Esophagus muscularis mucosa (tissue), 4 donors: ENCODE data around the gene WDR20. TPM values are rescaled to one million over a fixed set of nuclear protein-coding genes. Genes with fewer than 3 reads are reported as not detected.
A peak's percentile ranks its signal among the peaks of the same experiment; 100 is the strongest.

ENCODE experiments used
- DNase-seq: peaks from one replicate; pipeline ENCODE4 v3.0.0-alpha.2; 2017; ENCODE audit errors: extremely low spot score
- H3K27ac ChIP-seq, 4 donors: fragments of 200-600 bp; sonication (generic); replicated peaks in 1 of 4; 1 replicate in 3 of 4; 2 replicates in 1 of 4; pipeline ENCODE4 v1.5.1; 2016 to 2019; ENCODE audit warnings: mild to moderate bottlenecking in 1 of 4
- H3K27me3 ChIP-seq, 4 donors: fragments of 200-600 bp; sonication (generic); one replicate each; pipeline versions ENCODE4 v1.5.1 to v1.6.0; 2016 to 2019
- H3K36me3 ChIP-seq, 4 donors: fragments of 200-600 bp; sonication (generic); one replicate each; pipeline ENCODE4 v1.5.1; 2016 to 2019
- H3K4me1 ChIP-seq, 4 donors: fragments of 200-600 bp; sonication (generic); one replicate each; pipeline ENCODE4 v1.5.1; 2016 to 2019
- H3K4me3 ChIP-seq, 4 donors: fragments of 200-600 bp; sonication (generic); 1 replicate in 2 of 4; 2 replicates in 2 of 4; pipeline ENCODE4 v1.5.1; 2016 to 2019; ENCODE audit warnings: mild to moderate bottlenecking in 4 of 4, moderate library complexity in 1 of 4
- H3K9me3 ChIP-seq, 4 donors: fragments of 200-600 bp; sonication (generic); 1 replicate in 3 of 4; 2 replicates in 1 of 4; pipeline ENCODE4 v1.5.1; 2016 to 2019
- EP300 ChIP-seq: sonication (generic); formaldehyde crosslinking; IDR thresholded peaks from one replicate; pipeline ENCODE4 v1.6.1; 2017; ENCODE audit warnings: antibody characterized with exemption
- POLR2A ChIP-seq: fragments of 450-650 bp; IDR thresholded peaks from one replicate; pipeline ENCODE4 v1.6.1; 2017; ENCODE audit warnings: antibody characterized with exemption, moderate library complexity, mild to moderate bottlenecking, low read depth
- POLR2AphosphoS5 ChIP-seq, 2 donors: sonication (generic); formaldehyde crosslinking; IDR thresholded peaks; one replicate each; pipeline ENCODE4 v1.6.1; 2017; ENCODE audit warnings: antibody characterized with exemption in 2 of 2
- WGBS: methylation state at CpG from one replicate; pipeline ENCODE4 v1.1.5; 2018; 5-methylcytosine and 5-hydroxymethylcytosine counted together
- intact Hi-C: fragments of 100-400 bp; cut with DNase I; formaldehyde crosslinking; loops from one replicate; pipeline ENCODE4 v1.15.1; 2023
- total RNA-seq, 4 donors: library from RNA; depleted of rRNA; stranded (reverse); fragments of >200 nt; gene quantifications; one replicate each; pipeline versions ENCODE4 v1.1.0 to v1.2.1, GENCODE V29; 2016
- TF ChIP-seq, protein P1 (sequence below), 3 experiments: fragments of 200-600 bp in 2 of 3; fragments of 450-650 bp in 1 of 3; sonication (generic) in 2 of 3; IDR thresholded peaks; one replicate each; pipeline ENCODE4 v1.5.1; 2017 to 2019; ENCODE audit warnings: antibody characterized with exemption in 3 of 3, mild to moderate bottlenecking in 2 of 3, moderate library complexity in 1 of 3

Gene WDR20
- total RNA-seq, 4 donors from 2014 or later: 16.6 to 26.6 (median 22.3) TPM

DNA sequence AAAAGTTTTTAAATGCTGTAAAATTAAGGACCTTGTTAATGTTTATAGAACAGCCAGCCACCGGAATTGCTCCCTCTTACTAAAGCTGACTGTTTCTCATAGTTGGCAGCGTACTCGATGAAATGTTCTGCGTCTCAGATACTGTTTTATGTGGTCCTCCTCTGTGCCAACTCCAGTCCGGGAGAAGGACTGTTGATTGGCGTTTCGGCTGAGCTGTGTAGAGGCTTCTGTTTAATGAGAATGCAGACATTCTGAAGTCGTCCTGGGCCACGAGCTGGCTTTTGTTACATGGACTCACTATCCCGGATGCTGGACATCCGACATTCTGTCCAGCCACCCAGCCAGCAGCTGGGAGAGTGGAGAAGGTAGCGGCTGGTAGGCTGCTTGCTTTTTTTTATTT lies 75.4 kb downstream of the WDR20 start:
- H3K36me3 ChIP-seq: peaks cover 4 to 53% (median 24%) of the 10 kb centered on the region in 4 donors
- H3K4me1 ChIP-seq: peaks cover 21 to 34% (median 25%) of the 10 kb centered on the region in 4 donors
- peak overlapping the region in 1 of 4 donors; percentile 13 for H3K4me3 ChIP-seq
- TF ChIP-seq POLR2AphosphoS5 (IDR thresholded peaks at IDR 0.05): peak in 1 of 2 donors; percentile 20
- no peak for TF ChIP-seq POLR2A
- DNase-seq: no peak
- 45% methylated on average over 10 of the region's 12 CpGs for WGBS
- no peaks in the 10 kb centered on the region for H3K27me3 ChIP-seq
- H3K27ac ChIP-seq: peak overlapping the region; percentile 23 to 64 (median 52)
- H3K9me3 ChIP-seq: no peaks in the 10 kb centered on the region
- intact Hi-C loops: no loop called here

DNA sequence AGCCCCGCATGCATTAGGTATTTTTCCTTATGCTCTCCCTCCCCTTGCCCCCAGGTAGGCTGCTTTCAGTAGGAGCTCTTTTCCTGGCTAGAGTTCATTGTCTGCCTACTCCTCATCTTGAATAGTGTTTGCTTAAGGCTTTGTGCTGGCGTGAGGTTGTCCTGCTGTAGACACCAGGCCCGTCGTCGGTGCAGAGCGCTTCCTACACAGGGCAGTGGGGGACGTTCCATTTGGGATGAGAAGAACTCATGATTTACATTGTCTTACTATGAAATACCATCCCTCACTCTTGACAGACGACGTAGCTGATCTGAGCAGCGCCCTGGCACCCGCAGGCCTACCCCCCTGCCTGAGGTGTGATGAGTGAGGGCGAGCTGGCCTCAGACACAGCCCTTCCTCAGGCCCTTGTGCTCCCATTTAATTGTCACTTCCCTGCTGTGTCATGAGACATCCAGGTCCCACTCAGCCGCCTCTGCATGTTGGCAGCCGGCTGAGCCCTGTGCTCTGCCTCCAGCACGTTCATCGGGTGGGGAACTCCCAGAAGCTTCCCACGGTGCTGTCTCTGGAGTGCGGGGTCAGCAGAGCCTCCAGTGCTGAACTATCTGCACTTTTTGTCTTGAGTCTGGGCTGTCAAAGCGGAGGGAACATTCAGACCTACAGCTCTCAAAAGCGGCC lies 76.0 kb downstream of the WDR20 start:
- Histone ChIP-seq H3K9me3 (no peaks in the 10 kb centered on the region), H3K27me3 (no peaks in the 10 kb centered on the region), H3K4me1 (peaks cover 21 to 34% (median 25%) of the 10 kb centered on the region in 4 donors), H3K4me3 (no peak overlapping the region), H3K36me3 (peaks cover 4 to 52% (median 23%) of the 10 kb centered on the region in 4 donors), H3K27ac (peak overlapping the region; percentile 23 to 64 (median 52))
- WGBS: 76% methylated on average over 7 of the region's 20 CpGs
- no peak for DNase-seq
- intact Hi-C loops: no loop called here
- no peak for TF ChIP-seq POLR2AphosphoS5 (IDR thresholded peaks at IDR 0.05)
- no peak for TF ChIP-seq POLR2A
- TF ChIP-seq, protein P1, sequence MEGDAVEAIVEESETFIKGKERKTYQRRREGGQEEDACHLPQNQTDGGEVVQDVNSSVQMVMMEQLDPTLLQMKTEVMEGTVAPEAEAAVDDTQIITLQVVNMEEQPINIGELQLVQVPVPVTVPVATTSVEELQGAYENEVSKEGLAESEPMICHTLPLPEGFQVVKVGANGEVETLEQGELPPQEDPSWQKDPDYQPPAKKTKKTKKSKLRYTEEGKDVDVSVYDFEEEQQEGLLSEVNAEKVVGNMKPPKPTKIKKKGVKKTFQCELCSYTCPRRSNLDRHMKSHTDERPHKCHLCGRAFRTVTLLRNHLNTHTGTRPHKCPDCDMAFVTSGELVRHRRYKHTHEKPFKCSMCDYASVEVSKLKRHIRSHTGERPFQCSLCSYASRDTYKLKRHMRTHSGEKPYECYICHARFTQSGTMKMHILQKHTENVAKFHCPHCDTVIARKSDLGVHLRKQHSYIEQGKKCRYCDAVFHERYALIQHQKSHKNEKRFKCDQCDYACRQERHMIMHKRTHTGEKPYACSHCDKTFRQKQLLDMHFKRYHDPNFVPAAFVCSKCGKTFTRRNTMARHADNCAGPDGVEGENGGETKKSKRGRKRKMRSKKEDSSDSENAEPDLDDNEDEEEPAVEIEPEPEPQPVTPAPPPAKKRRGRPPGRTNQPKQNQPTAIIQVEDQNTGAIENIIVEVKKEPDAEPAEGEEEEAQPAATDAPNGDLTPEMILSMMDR (IDR thresholded peaks at IDR 0.05): no peak
- TF ChIP-seq EP300: no peak

- peaks cover 2 to 45% (median 18%) of the 10 kb centered on the region in 4 donors for H3K36me3 ChIP-seq
- H3K27ac ChIP-seq: no peak overlapping the region
- 93% methylated on average over 7 of the region's 10 CpGs for WGBS
- intact Hi-C loops: no loop called here
- no peaks in the 10 kb centered on the region for H3K27me3 ChIP-seq
- no peak overlapping the region for H3K4me3 ChIP-seq
- peaks cover 21 to 44% (median 25%) of the 10 kb centered on the region in 4 donors for H3K4me1 ChIP-seq
- no peaks in the 10 kb centered on the region for H3K9me3 ChIP-seq
- DNase-seq: no peak
- TF ChIP-seq EP300 (no peak), POLR2AphosphoS5 (IDR thresholded peaks at IDR 0.05) (no peak), POLR2A (no peak)
- TF ChIP-seq, protein P1 (IDR thresholded peaks at IDR 0.05): no peak
These were observed 77.7 kb downstream of the WDR20 start for GRCh38 chr14:102217399-102217798.

DNA sequence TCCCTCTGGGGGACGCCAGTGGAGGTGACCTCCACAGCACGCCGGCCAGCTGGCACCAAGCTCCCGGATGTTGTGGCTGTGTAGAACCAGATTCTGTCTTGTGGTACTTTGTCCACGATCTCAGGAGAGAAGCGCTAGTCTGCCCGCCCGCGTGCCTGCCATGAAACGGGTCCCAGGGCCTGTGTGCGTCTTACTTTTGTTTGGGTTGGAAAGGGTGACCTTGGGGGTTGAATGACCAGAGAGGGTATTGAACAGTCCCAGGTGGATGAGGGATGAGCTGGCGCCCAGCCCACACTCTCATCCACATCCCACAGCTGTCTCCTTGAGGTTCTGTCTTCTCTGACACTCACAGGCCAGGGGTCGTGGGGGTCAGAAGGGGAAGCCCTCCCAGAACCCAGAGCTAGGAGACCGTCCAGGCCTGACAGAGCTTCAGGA lies 78.3 kb downstream of the WDR20 start:
- no peaks in the 10 kb centered on the region for H3K9me3 ChIP-seq
- TF ChIP-seq POLR2AphosphoS5 (IDR thresholded peaks at IDR 0.05): no peak
- TF ChIP-seq, protein P1 (IDR thresholded peaks at IDR 0.05): no peak
- no peak for TF ChIP-seq POLR2A
- TF ChIP-seq EP300: no peak
- intact Hi-C loops: no loop called here
- 88% methylated on average over 12 of the region's 14 CpGs for WGBS
- H3K36me3 ChIP-seq: peaks cover 7 to 45% (median 19%) of the 10 kb centered on the region in 4 donors
- no peak for DNase-seq
- no peaks in the 10 kb centered on the region for H3K27me3 ChIP-seq
- H3K4me1 ChIP-seq: peaks cover 20 to 44% (median 25%) of the 10 kb centered on the region in 4 donors
- no peak overlapping the region for H3K4me3 ChIP-seq
- H3K27ac ChIP-seq: no peak overlapping the region

DNA sequence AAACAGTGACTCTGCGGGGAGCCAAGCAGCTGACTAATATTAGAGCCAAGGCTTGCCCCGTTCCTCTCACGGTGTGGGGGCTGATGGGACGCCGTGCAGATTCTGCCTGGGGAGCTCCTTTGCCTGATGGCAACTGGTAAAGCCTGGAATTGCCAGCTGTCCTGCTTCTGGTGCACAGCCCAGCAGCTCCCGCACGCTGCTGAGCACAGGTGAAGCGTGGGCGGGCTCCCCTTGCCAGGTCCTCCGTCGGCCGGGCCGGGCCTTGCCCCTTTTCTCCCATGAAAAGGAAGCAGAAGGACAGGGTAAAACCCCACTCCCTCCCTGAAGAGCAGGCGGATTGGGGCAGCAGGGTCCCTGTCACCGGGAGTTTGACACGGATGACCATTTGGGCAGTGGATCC lies 79.0 kb downstream of the WDR20 start:
- no peak for DNase-seq
- Histone ChIP-seq H3K27ac (no peak overlapping the region), H3K36me3 (peaks cover 7 to 48% (median 20%) of the 10 kb centered on the region in 4 donors), H3K9me3 (no peaks in the 10 kb centered on the region), H3K4me3 (no peak overlapping the region), H3K4me1 (peaks cover 17 to 44% (median 25%) of the 10 kb centered on the region in 4 donors), H3K27me3 (no peaks in the 10 kb centered on the region)
- TF ChIP-seq POLR2A: no peak
- no peak for TF ChIP-seq POLR2AphosphoS5 (IDR thresholded peaks at IDR 0.05)
- TF ChIP-seq EP300: no peak
- TF ChIP-seq, protein P1 (IDR thresholded peaks at IDR 0.05): no peak
- intact Hi-C loops: no loop called here
- WGBS: 80% methylated on average over 14 of the region's 16 CpGs
